Neutrophil (primary cell): ENCODE measurements around the gene RAB36.
A peak's percentile ranks its signal among the peaks of the same experiment; 100 is the strongest.

Source experiments
- H3K27ac ChIP-seq: fragments of 200-600 bp; sonication (generic); 2 replicates; pipeline ENCODE4 v1.5.1; 2016; ENCODE audit warnings: mild to moderate bottlenecking, moderate library complexity
- H3K27me3 ChIP-seq: fragments of 200-600 bp; sonication (generic); 2 replicates; pipeline ENCODE4 v1.6.0; 2016; ENCODE audit warnings: mild to moderate bottlenecking
- H3K36me3 ChIP-seq: fragments of 200-600 bp; sonication (generic); 2 replicates; pipeline ENCODE4 v1.5.1; 2017
- H3K4me1 ChIP-seq, 2 experiments: fragments of 200-600 bp in 1 of 2; sonication (generic) in 1 of 2; 1 replicate in 1 of 2; 2 replicates in 1 of 2; pipeline versions ENCODE4 v1.5.1 to v1.6.1; 2013 to 2016; ENCODE audit warnings: low read depth in 1 of 2, low read length in 1 of 2, mild to moderate bottlenecking in 1 of 2, moderate library complexity in 1 of 2; ENCODE audit not compliant: control insufficient read depth in 1 of 2, insufficient read depth in 1 of 2
- H3K4me3 ChIP-seq, 2 experiments: fragments of 200-600 bp in 1 of 2; sonication (generic) in 1 of 2; 1 replicate in 1 of 2; 2 replicates in 1 of 2; pipeline ENCODE4 v1.5.1; 2013 to 2016; ENCODE audit warnings: low read depth in 1 of 2, low read length in 1 of 2, mild to moderate bottlenecking in 1 of 2, moderate library complexity in 1 of 2
- H3K9me3 ChIP-seq: fragments of 200-600 bp; sonication (generic); 2 replicates; pipeline ENCODE4 v1.5.1; 2016
- TF ChIP-seq, protein P1 (sequence below): fragments of 200-600 bp; sonication (generic); IDR thresholded peaks from 2 replicates; pipeline ENCODE4 v1.5.1; 2016; ENCODE audit warnings: antibody characterized with exemption

RAB36 gene

GRCh38 chr22:23142546-23143105, 2.7 kb upstream of the RAB36 start:
- Histone ChIP-seq H3K4me1 (peaks cover 71 to 76% of the 10 kb centered on the region in 2 experiments), H3K27me3 (no peaks in the 10 kb centered on the region), H3K36me3 (no peaks in the 10 kb centered on the region), H3K27ac (peak overlapping the region; percentile 90), H3K4me3 (peak overlapping the region; percentile 49 to 58), H3K9me3 (no peaks in the 10 kb centered on the region)
- TF ChIP-seq, protein P1, sequence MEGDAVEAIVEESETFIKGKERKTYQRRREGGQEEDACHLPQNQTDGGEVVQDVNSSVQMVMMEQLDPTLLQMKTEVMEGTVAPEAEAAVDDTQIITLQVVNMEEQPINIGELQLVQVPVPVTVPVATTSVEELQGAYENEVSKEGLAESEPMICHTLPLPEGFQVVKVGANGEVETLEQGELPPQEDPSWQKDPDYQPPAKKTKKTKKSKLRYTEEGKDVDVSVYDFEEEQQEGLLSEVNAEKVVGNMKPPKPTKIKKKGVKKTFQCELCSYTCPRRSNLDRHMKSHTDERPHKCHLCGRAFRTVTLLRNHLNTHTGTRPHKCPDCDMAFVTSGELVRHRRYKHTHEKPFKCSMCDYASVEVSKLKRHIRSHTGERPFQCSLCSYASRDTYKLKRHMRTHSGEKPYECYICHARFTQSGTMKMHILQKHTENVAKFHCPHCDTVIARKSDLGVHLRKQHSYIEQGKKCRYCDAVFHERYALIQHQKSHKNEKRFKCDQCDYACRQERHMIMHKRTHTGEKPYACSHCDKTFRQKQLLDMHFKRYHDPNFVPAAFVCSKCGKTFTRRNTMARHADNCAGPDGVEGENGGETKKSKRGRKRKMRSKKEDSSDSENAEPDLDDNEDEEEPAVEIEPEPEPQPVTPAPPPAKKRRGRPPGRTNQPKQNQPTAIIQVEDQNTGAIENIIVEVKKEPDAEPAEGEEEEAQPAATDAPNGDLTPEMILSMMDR, result no peak

- peak overlapping the region; percentile 90 for H3K27ac ChIP-seq
- H3K27me3 ChIP-seq, result no peaks in the 10 kb centered on the region
- TF ChIP-seq, protein P1, result no peak
- no peaks in the 10 kb centered on the region for H3K9me3 ChIP-seq
- H3K4me3 ChIP-seq, result no peak overlapping the region
- peaks cover 72 to 76% of the 10 kb centered on the region in 2 experiments for H3K4me1 ChIP-seq
- H3K36me3 ChIP-seq, result no peaks in the 10 kb centered on the region
These were observed 2.2 kb upstream of the RAB36 start for GRCh38 chr22:23143119-23143518.

DNA sequence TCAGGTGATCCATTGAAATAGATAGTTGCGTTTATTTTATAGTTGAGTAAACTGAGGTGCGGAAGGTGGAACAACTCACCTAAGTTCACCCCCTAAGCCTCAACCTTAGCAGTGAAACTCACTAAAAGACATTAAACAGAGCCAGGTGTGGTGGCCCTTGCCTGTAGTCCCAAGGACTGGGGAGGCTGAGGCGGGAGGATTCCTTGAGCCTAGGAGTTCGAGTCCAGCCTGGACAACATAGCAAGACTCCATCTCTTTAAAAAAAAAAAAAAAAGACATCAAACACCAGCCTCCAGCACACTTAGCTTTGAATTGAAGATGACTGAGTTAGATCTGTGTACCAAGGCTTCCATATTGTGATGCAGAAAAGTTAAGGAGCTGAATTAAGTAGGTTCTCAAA, 845 bp upstream of the RAB36 start:
- peak overlapping the region; percentile 70 for H3K27ac ChIP-seq
- peaks cover 73 to 76% of the 10 kb centered on the region in 2 experiments for H3K4me1 ChIP-seq
- no peaks in the 10 kb centered on the region for H3K36me3 ChIP-seq
- H3K9me3 ChIP-seq, result no peaks in the 10 kb centered on the region
- H3K27me3 ChIP-seq, result no peaks in the 10 kb centered on the region
- TF ChIP-seq, protein P1, result no peak
- peak overlapping the region; percentile 53 to 58 for H3K4me3 ChIP-seq

GRCh38 chr22:23145878-23146470, 697 bp downstream of the RAB36 start:
- H3K4me3 ChIP-seq, result peak overlapping the region; percentile 53 to 58

DNA sequence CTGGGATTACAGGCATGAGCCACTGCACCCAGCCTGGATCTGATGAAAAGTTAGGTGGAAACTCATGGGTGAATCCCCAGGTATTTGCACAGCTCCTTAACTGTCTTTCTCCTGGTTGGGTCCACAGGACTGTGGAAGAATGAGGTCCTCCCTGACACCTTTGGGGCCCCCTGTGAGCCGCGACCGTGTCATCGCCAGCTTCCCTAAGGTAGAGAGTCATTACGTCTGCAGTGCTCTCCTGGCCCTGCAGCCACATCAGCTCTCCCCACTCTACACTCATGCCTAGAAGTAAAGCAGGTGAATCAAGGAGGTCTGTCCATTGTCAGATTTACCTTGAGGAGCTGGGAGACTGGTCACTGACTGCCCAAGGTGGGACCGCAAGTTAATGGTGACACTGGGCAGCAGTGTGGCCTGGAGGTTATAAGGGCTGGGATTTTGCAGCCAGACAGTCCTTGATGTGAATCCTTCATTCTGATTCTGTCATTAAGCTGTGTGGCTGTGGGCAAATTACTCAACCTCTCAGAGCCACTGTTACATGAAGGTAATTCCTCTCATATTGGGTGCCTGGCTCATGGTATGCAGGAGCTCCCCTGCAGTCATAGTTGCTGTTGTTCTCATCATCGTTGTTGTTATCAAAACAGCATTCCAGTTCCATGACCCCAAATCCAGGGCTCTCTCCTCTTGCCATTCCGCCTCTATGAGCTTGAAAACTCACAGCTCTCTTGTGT, 1.4 kb downstream of the RAB36 start:
- Histone ChIP-seq H3K9me3 (no peaks in the 10 kb centered on the region), H3K4me3 (no peak overlapping the region), H3K4me1 (peaks cover 88% of the 10 kb centered on the region in 2 experiments), H3K27ac (peak overlapping the region; percentile 70), H3K36me3 (no peaks in the 10 kb centered on the region), H3K27me3 (no peaks in the 10 kb centered on the region)
- TF ChIP-seq, protein P1, result no peak

More at GRCh38 chr22:23145878-23146470, 697 bp downstream of the RAB36 start:
- Histone ChIP-seq H3K27me3 (no peaks in the 10 kb centered on the region), H3K4me1 (peaks cover 88% of the 10 kb centered on the region in 2 experiments), H3K9me3 (no peaks in the 10 kb centered on the region), H3K27ac (peak overlapping the region; percentile 70), H3K36me3 (no peaks in the 10 kb centered on the region)
- TF ChIP-seq, protein P1, result no peak
